Non-pigmented ciliary epithelial cell (primary cell): ENCODE data around the gene FAM156B.
"Not testable (repeated sequence)": the region's sequence is repeated elsewhere in the genome, so short reads cannot be mapped to it uniquely, and the experiment has no call there.

ENCODE experiments used
- DNase-seq: peaks from one replicate; pipeline ENCODE4 v3.0.0-alpha.2; 2010; ENCODE audit warnings: low read depth

FAM156B gene

GRCh38 chrX:52896855-52897709, at the start of gene FAM156B:
FAM156B (plus strand) TSS chrX:52897330; CDS start chrX:52907226, 9,896 bp downstream.
- DNase-seq, result not testable (repeated sequence)

DNA sequence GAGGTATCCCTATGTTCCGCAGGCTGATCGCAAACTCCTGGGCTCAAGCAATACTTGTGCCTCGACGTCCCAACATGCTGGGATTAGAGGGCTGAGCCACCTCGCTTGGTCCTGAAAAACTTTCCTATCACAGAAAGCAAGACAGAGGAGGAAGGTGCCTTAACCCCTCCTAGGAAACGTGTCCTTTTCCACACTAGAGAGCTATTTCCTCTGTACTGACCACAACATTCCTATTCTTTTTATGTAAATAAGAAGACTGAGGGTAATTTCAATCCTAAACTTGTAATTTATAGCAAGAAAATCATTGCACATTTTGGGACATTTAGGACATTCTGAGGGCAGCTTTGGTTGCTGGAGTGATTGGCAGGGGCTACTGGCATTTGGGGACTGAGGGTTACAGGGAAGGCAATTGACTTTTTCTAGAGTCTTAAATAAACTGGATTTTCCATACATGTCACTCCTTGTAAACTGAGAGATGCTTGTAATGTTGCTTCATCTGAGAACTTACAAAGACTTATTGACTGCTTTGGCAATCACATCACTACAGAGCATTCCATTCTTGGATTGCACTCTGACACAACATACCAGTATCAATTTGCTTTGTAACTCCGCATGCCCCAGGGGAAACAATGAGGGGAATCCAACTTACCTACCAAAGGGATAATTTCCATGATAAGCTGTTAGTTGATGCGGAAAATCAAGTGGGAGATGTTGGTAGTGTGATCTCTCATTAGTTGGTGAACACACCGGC, 44.8 kb upstream of the FAM156B start:
- no peak for DNase-seq

- DNase-seq, result not testable (repeated sequence)
These were observed 40.1 kb upstream of the FAM156B start for GRCh38 chrX:52856991-52857525.

DNA sequence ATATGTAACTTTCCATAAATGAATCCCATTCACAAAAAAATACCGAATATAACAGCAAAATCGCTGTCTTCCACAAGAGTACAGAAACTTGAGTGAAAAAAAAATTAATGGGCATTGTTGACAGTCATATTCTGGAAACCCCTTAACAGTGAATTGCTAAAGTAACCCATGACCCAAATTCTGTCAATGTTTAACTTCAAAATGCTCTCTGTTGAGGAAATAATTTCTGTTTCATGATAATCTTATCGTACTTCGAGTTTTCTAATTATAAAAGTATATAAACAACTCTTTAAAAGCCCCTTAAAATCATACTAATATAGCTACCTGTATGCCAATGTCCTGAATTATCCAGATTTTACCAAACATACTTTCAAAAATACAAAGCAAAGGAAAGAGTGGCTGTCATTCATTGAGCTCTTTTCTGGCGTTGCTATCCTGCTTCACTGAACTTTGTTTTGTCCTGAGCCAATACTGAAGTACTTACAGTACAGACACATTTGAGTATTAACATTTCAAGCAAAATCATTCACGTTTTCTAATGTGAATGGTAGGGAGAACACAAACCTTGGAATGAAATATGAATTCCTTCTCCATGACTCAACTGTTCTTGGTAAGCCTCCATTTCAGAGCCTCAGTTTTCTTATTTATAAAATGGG, 31.7 kb upstream of the FAM156B start:
- no peak for DNase-seq

GRCh38 chrX:52867610-52868348, 29.4 kb upstream of the FAM156B start, which contains the start of gene XAGE3:
XAGE3 (minus strand) TSS chrX:52868083; CDS start chrX:52867133, 950 bp downstream.
- DNase-seq, result no peak

DNA sequence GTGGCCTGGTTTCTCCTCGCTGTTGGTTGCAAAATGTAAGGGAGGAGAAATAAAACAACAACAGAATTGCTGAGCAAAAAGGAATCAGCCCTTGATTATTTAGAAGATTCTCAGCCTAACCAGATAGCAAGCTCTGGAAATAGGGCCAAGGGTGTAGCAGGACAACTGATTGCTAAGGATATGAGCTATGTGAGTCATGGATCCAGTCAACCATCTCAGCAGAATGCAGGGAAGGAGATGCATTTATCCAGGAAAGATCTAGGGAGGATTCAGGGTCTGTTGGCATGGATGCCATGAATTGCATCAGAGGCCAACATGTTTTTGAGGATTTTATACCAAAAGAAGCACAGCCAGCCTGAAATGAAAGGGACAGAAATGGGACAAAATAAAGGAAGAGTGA, 27.1 kb upstream of the FAM156B start:
- DNase-seq, result no peak

- not testable (repeated sequence) for DNase-seq
These were observed 23.3 kb upstream of the FAM156B start for GRCh38 chrX:52873825-52874224.

DNA sequence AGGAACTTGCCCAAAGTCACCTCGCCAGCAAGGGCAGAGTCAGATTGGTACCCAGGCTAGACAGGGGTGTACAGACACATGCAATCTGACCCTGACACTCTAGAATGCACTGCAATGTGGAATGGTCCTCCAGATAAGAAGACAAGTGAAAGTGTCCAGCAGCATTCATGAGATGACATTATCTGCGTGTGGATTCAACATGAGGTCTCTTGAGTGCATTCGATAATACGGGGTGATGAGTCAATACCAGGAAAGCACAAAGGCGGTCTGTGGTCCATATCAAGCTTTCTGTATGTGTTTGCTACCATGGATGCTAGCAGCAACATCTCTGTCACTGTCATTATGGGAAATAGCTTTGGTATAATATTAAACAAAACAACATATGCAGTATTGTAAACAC, 22.5 kb upstream of the FAM156B start:
- no peak for DNase-seq

- DNase-seq, result not testable (repeated sequence)
These were observed 21.7 kb upstream of the FAM156B start for GRCh38 chrX:52875436-52875835.

DNA sequence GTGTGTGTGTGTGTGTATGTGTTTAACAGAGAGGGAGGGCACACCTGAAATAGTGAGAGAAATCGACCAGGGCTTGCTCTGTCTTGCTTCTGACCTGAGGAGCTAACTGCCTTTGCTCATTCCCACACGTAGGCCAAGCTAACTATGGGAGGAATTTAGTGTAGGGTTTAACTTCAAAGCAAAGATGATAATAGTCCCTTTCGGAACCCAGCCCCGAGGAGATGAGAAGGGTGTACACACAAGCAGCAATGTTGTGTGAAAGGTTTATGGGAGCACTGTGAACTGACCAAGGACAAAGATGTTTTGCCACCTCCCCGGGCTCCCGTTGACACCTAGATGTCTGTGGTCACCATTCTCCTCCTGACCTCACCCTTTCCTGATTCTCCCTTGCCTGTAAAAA, 20.7 kb upstream of the FAM156B start:
- DNase-seq, result not testable (repeated sequence)

DNA sequence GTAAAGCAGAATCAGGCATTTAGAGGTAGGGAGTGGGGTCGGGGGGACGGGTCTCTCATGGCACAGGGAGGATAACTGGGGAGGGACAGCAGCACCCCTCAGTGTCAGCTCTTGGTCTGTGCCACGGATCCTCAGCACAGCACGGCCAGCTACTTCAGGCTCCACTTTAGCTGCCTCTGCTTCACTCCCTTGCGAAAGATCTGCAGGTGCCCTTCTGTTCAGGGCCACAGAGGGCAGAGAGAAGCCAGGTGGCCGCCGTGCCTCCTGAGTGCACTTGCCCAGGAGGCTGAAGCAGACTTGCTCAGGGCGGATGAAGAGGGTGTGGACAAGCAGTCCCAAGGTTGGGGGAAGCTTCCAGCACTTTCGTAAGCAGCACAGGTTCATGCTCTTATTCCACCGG, 9.7 kb upstream of the FAM156B start:
- not testable (repeated sequence) for DNase-seq

DNA sequence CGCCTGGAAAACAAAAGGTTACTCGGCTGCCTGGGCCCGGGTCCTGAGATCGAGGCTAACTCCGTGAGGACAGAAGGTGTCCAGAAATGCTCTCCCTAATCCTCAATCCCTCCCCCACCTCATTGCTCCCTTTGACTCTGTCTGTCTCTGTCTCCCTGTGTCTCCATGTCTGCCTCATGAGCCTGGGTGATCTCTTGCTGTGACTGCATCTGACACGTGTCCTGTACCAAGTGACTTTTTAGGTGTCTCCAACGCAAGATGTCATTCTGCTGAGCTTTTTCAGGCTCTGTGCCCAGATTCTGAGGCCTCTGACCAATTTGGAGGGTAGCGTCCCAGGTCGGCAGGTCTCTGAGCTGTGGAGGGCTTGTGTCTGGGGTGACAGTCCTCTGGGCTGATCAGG, 9.0 kb upstream of the FAM156B start:
- not testable (repeated sequence) for DNase-seq

DNA sequence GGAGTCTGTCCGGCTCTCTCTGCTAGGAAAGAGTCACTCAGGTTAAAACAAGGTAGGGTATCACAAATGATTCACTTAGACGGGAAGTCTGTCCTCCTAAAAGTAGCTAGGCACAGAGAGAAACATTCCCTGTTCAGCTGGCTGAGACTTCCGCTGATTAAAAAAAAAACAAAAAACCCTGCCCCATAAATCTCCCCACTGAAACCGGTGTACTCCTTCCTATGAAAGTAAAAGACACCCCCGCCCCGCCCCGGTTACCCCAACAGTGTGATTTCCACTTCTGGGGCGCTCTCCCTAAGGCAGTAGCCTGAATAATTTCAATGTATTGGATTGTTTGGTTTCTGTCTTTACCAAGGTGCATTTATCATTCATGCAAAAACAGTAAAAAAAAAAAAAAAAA, 692 bp upstream of the FAM156B start:
- DNase-seq, result not testable (repeated sequence)

GRCh38 chrX:52905531-52905930, 8.4 kb downstream of the FAM156B start:
- DNase-seq, result not testable (repeated sequence)

- DNase-seq, result not testable (repeated sequence)
These were observed 8.9 kb downstream of the FAM156B start for GRCh38 chrX:52906072-52906471.

DNA sequence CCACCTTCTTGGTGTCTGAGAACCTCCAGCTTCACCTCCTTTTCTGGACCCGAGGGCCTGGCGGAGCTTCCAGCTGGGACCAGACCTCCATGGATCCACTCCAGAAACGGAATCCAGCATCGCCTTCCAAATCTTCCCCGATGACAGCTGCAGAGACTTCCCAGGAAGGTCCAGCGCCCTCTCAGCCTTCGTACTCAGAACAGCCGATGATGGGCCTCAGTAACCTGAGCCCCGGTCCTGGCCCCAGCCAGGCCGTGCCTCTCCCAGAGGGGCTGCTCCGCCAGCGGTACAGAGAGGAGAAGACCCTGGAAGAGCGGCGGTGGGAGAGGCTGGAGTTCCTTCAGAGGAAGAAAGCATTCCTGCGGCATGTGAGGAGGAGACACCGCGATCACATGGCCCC, 10.0 kb downstream of the FAM156B start:
- not testable (repeated sequence) for DNase-seq

GRCh38 chrX:52907900-52908299, 10.8 kb downstream of the FAM156B start:
- DNase-seq, result not testable (repeated sequence)

- DNase-seq, result not testable (repeated sequence)
These were observed 12.3 kb downstream of the FAM156B start for GRCh38 chrX:52909313-52909969.

DNA sequence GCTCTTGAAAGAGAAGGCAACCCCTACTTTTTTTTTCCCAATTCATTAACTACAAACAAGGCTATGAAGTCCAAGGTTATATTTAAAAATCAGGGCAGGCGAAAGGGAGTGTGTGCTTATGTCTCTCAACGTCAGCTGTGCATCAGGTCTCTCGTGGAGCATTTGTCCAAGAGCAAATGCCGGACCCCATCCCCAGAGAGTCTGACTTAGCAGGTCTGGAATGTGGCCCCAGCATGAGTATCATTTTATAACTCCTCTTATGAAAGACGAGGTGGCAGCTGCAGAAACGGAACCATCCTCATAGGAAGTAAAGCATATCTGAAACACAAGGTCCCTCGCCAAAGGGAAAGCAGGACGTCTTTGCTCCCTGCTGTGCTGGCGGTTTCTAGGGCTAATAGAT, 16.6 kb downstream of the FAM156B start:
- not testable (repeated sequence) for DNase-seq

DNA sequence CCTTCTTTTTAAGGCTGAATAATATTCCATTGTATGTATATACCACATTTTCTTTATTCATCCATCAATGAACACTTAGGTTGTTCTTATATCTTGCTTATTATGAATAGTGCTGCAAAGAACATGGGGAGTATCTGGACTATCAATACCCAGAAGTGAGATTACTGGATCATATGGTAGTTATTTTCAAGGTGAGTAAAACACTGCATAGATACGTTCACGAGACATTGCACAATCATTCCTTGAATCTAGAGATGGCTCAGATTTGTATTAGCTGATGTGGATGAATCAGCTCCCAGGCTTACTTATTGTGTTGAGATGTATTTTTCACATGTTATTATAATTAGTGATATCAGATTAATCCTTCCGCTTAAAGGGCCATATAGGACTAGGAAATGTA, 17.6 kb downstream of the FAM156B start:
- not testable (repeated sequence) for DNase-seq

GRCh38 chrX:52923781-52924241, 26.7 kb downstream of the FAM156B start:
- no peak for DNase-seq
